Stimulated activated CD4-positive, alpha-beta T cell treated with anti-CD3 and anti-CD28 coated beads, Interleukin-2, amount 100 ng/mL, for 24 hours (primary cell): ENCODE measurements around the gene NDE1.
"Not testable (repeated sequence)": the region's sequence is repeated elsewhere in the genome, so short reads cannot be mapped to it uniquely, and the experiment has no call there.

Experiments
- DNase-seq, 2 donors: peaks; one replicate each; pipeline ENCODE4 v3.0.0-alpha.2; 2020

Gene NDE1

GRCh38 chr16:15701975-15702970, 52.2 kb downstream of the NDE1 start:
- no peak for DNase-seq

- DNase-seq = no peak
Observed at GRCh38 chr16:15703029-15703736, 53.1 kb downstream of the NDE1 start.

GRCh38 chr16:15704545-15704987, 54.5 kb downstream of the NDE1 start:
- peak; percentile 82 to 86 for DNase-seq

GRCh38 chr16:15705064-15705565, 55.1 kb downstream of the NDE1 start:
- DNase-seq = no peak

- DNase-seq = no peak
Observed at GRCh38 chr16:15707332-15707731, 57.3 kb downstream of the NDE1 start.

GRCh38 chr16:15708096-15708495, 58.1 kb downstream of the NDE1 start:
- DNase-seq = no peak

- no peak for DNase-seq
Observed at GRCh38 chr16:15708997-15709396, 59.0 kb downstream of the NDE1 start.

- DNase-seq = no peak
Observed at GRCh38 chr16:15714393-15715172, 64.5 kb downstream of the NDE1 start.

- no peak for DNase-seq
Observed at GRCh38 chr16:15715221-15715620, 65.2 kb downstream of the NDE1 start.

- DNase-seq = no peak
Observed at GRCh38 chr16:15716694-15717447, 66.8 kb downstream of the NDE1 start.

- DNase-seq = no peak
Observed at GRCh38 chr16:15721018-15721417, 71.0 kb downstream of the NDE1 start.

GRCh38 chr16:15723808-15724207, 73.8 kb downstream of the NDE1 start:
- no peak for DNase-seq

- no peak for DNase-seq
Observed at GRCh38 chr16:15725641-15726240, 75.7 kb downstream of the NDE1 start.

- DNase-seq = no peak
Observed at GRCh38 chr16:15726715-15727114, 76.7 kb downstream of the NDE1 start.

- not testable (repeated sequence) for DNase-seq
Observed at GRCh38 chr16:15727697-15728096, 77.7 kb downstream of the NDE1 start.

GRCh38 chr16:15729152-15729551, 79.1 kb downstream of the NDE1 start:
- no peak for DNase-seq

GRCh38 chr16:15732416-15732815, 82.4 kb downstream of the NDE1 start:
- no peak for DNase-seq

GRCh38 chr16:15735610-15736009, 85.6 kb downstream of the NDE1 start:
- no peak for DNase-seq

GRCh38 chr16:15736529-15736928, 86.5 kb downstream of the NDE1 start:
- DNase-seq = no peak

GRCh38 chr16:15737140-15737644, 87.1 kb downstream of the NDE1 start:
- no peak for DNase-seq

GRCh38 chr16:15739464-15739863, 89.4 kb downstream of the NDE1 start:
- no peak for DNase-seq
